HEK293T (cell line): ENCODE results near the gene MATN1.

Source experiments
- ARNT ChIP-seq: fragments of 450-650 bp; IDR thresholded peaks from 2 replicates; pipeline ENCODE4 v1.6.1; 2017; ENCODE audit warnings: mild to moderate bottlenecking
- BHLHE40 ChIP-seq: fragments of 450-650 bp; IDR thresholded peaks from 2 replicates; pipeline ENCODE4 v1.6.1; 2016; ENCODE audit warnings: mild to moderate bottlenecking, moderate library complexity, borderline replicate concordance
- ELF4 ChIP-seq: fragments of 450-650 bp; IDR thresholded peaks from 2 replicates; pipeline ENCODE4 v1.6.1; 2017; ENCODE audit warnings: antibody characterized with exemption
- FOXA1 ChIP-seq: fragments of 450-650 bp; IDR thresholded peaks from 2 replicates; pipeline ENCODE4 v1.6.1; 2016; ENCODE audit warnings: mild to moderate bottlenecking
- FOXM1 ChIP-seq: fragments of 450-650 bp; IDR thresholded peaks from 2 replicates; pipeline ENCODE4 v1.6.1; 2017; ENCODE audit warnings: mild to moderate bottlenecking, borderline replicate concordance
- NFRKB ChIP-seq: fragments of 450-650 bp; IDR thresholded peaks from 2 replicates; pipeline ENCODE4 v1.6.1; 2016; ENCODE audit warnings: mild to moderate bottlenecking, moderate library complexity
- SP1 ChIP-seq: fragments of 450-650 bp; IDR thresholded peaks from 2 replicates; pipeline ENCODE4 v1.6.1; 2017
- SUZ12 ChIP-seq: fragments of 450-650 bp; IDR thresholded peaks from 2 replicates; pipeline ENCODE4 v1.6.1; 2016; ENCODE audit warnings: mild to moderate bottlenecking
- TARDBP ChIP-seq: fragments of 450-650 bp; IDR thresholded peaks from 2 replicates; pipeline ENCODE4 v1.6.1; 2016
- ZNF384 ChIP-seq: fragments of 450-650 bp; IDR thresholded peaks from 2 replicates; pipeline ENCODE4 v1.6.1; 2016

GRCh38 chr1:30677471-30677870 is 45.9 kb downstream of the MATN1 start:
- TF ChIP-seq NFRKB = no peak
- TF ChIP-seq TARDBP = no peak
- TF ChIP-seq BHLHE40 = no peak
- TF ChIP-seq ZNF384 = no peak
- TF ChIP-seq ELF4 = no peak
- TF ChIP-seq SUZ12 = no peak
- TF ChIP-seq SP1 = no peak
- TF ChIP-seq FOXA1 = no peak
- no peak for TF ChIP-seq ARNT
- no peak for TF ChIP-seq FOXM1
